HEK293 (cell line): Measurements from ENCODE around the gene HTT-AS.

Experiments
- CTCF ChIA-PET: fragments of 350-600 bp; formaldehyde crosslinking; extraction: SDS; loops from one replicate; lab custom pipeline; 2021; ENCODE audit warnings: antibody characterized with exemption; lab: Yijun Ruan, JAX
- POLR2A ChIA-PET: fragments of 300-600 bp; formaldehyde crosslinking; extraction: SDS; loops from one replicate; lab custom pipeline; 2020; ENCODE audit warnings: antibody characterized with exemption, inconsistent platforms; lab: Yijun Ruan, JAX
- H3K27ac ChIP-seq: fragments of 200-500 bp; sonication (Bioruptor generic); 2 replicates; pipeline ENCODE4 v1.5.1; 2014; ENCODE audit warnings: low read depth, low read length, control low read depth, inconsistent platforms; ENCODE audit errors: extremely low read depth
- H3K36me3 ChIP-seq, 2 experiments: fragments of 200-500 bp in 1 of 2; sonication (Bioruptor generic) in 1 of 2; 1 replicate in 1 of 2; 2 replicates in 1 of 2; pipeline ENCODE4 v1.5.1; 2014 to 2017; ENCODE audit warnings: inconsistent platforms in 2 of 2, low read length in 2 of 2; ENCODE audit not compliant: control insufficient read depth in 2 of 2, insufficient read depth in 1 of 2
- H3K4me1 ChIP-seq: fragments of 200-500 bp; sonication (Bioruptor generic); 2 replicates; pipeline ENCODE4 v1.5.1; 2014; ENCODE audit warnings: mild to moderate bottlenecking, low read length, inconsistent platforms; ENCODE audit not compliant: control insufficient read depth, insufficient read depth
- H3K4me3 ChIP-seq: 2 replicates; pipeline ENCODE4 v1.5.1; 2011; ENCODE audit warnings: low read depth, mild to moderate bottlenecking, control low read depth, low read length, moderate library complexity
- H3K9me3 ChIP-seq: fragments of 200-500 bp; sonication (Bioruptor generic); 2 replicates; pipeline ENCODE4 v1.5.1; 2014; ENCODE audit warnings: low read depth, low read length, inconsistent platforms; ENCODE audit not compliant: control insufficient read depth, insufficient read depth
- BCL6B ChIP-seq: fragments of 450-650 bp; formaldehyde crosslinking; IDR thresholded peaks from 2 replicates; pipeline ENCODE4 v1.5.1; 2017; ENCODE audit warnings: missing biosample characterization, missing genetic modification characterization
- ELK4 ChIP-seq: IDR thresholded peaks from 2 replicates; pipeline ENCODE4 v1.6.1; 2011; ENCODE audit warnings: mild to moderate bottlenecking, low read depth, low read length, borderline replicate concordance
- GLI4 ChIP-seq: fragments of 450-650 bp; formaldehyde crosslinking; IDR thresholded peaks from 2 replicates; pipeline ENCODE4 v1.5.1; 2016; ENCODE audit warnings: missing biosample characterization, missing genetic modification characterization
- HOXC10 ChIP-seq: sonication (generic); formaldehyde crosslinking; IDR thresholded peaks from 2 replicates; pipeline ENCODE4 v1.8.1; 2023; ENCODE audit warnings: mild to moderate bottlenecking, missing genetic modification reagents
- PRDM10 ChIP-seq: fragments of 450-650 bp; formaldehyde crosslinking; IDR thresholded peaks from 2 replicates; pipeline ENCODE4 v1.5.1; 2016; ENCODE audit warnings: missing biosample characterization, missing genetic modification characterization
- ZFP3 ChIP-seq: fragments of 450-650 bp; formaldehyde crosslinking; IDR thresholded peaks from 2 replicates; pipeline ENCODE4 v1.5.1; 2016; ENCODE audit warnings: low read depth, missing biosample characterization, missing genetic modification characterization
- ZFP41 ChIP-seq: fragments of 450-650 bp; formaldehyde crosslinking; IDR thresholded peaks from 2 replicates; pipeline ENCODE4 v1.5.1; 2016; ENCODE audit warnings: missing biosample characterization, missing genetic modification characterization, borderline replicate concordance
- ZNF146 ChIP-seq: fragments of 450-650 bp; formaldehyde crosslinking; IDR thresholded peaks from 2 replicates; pipeline ENCODE4 v1.5.1; 2016; ENCODE audit warnings: missing biosample characterization, missing genetic modification characterization
- ZNF148 ChIP-seq: fragments of 450-650 bp; formaldehyde crosslinking; IDR thresholded peaks from 2 replicates; pipeline ENCODE4 v1.5.0; 2017; ENCODE audit warnings: missing biosample characterization, missing genetic modification characterization, borderline replicate concordance
- ZNF214 ChIP-seq: fragments of 450-650 bp; formaldehyde crosslinking; IDR thresholded peaks from 2 replicates; pipeline ENCODE4 v1.5.1; 2017; ENCODE audit warnings: missing biosample characterization, mild to moderate bottlenecking, missing genetic modification characterization, borderline replicate concordance
- ZNF391 ChIP-seq: fragments of 450-650 bp; formaldehyde crosslinking; IDR thresholded peaks from 2 replicates; pipeline ENCODE4 v1.5.1; 2016; ENCODE audit warnings: low read depth, missing biosample characterization, missing genetic modification characterization, borderline replicate concordance
- ZNF48 ChIP-seq: fragments of 450-650 bp; formaldehyde crosslinking; IDR thresholded peaks from 2 replicates; pipeline ENCODE4 v1.5.1; 2016; ENCODE audit warnings: missing biosample characterization, missing genetic modification characterization
- ZNF501 ChIP-seq: fragments of 450-650 bp; formaldehyde crosslinking; IDR thresholded peaks from 2 replicates; pipeline ENCODE4 v1.5.1; 2016; ENCODE audit warnings: missing biosample characterization, missing genetic modification characterization
- ZNF514 ChIP-seq: fragments of 450-650 bp; formaldehyde crosslinking; IDR thresholded peaks from 2 replicates; pipeline ENCODE4 v1.5.1; 2016; ENCODE audit warnings: missing biosample characterization, missing genetic modification characterization
- ZNF623 ChIP-seq: fragments of 450-650 bp; formaldehyde crosslinking; IDR thresholded peaks from 2 replicates; pipeline ENCODE4 v1.5.1; 2016; ENCODE audit warnings: missing biosample characterization, missing genetic modification characterization
- ZNF639 ChIP-seq: fragments of 450-650 bp; formaldehyde crosslinking; IDR thresholded peaks from 2 replicates; pipeline ENCODE4 v1.5.1; 2016; ENCODE audit warnings: missing biosample characterization, missing genetic modification characterization
- ZNF707 ChIP-seq: fragments of 450-650 bp; formaldehyde crosslinking; IDR thresholded peaks from 2 replicates; pipeline ENCODE4 v1.5.1; 2016; ENCODE audit warnings: missing biosample characterization, missing genetic modification characterization
- TF ChIP-seq, protein P1 (sequence below): fragments of 450-650 bp; formaldehyde crosslinking; IDR thresholded peaks from 2 replicates; pipeline ENCODE4 v1.5.1; 2016; ENCODE audit warnings: missing biosample characterization, missing genetic modification characterization, borderline replicate concordance
- TF ChIP-seq, protein P2 (sequence below): fragments of 450-650 bp; formaldehyde crosslinking; IDR thresholded peaks from 2 replicates; pipeline ENCODE4 v1.5.1; 2016; ENCODE audit warnings: missing biosample characterization, missing genetic modification characterization

Gene HTT-AS

DNA sequence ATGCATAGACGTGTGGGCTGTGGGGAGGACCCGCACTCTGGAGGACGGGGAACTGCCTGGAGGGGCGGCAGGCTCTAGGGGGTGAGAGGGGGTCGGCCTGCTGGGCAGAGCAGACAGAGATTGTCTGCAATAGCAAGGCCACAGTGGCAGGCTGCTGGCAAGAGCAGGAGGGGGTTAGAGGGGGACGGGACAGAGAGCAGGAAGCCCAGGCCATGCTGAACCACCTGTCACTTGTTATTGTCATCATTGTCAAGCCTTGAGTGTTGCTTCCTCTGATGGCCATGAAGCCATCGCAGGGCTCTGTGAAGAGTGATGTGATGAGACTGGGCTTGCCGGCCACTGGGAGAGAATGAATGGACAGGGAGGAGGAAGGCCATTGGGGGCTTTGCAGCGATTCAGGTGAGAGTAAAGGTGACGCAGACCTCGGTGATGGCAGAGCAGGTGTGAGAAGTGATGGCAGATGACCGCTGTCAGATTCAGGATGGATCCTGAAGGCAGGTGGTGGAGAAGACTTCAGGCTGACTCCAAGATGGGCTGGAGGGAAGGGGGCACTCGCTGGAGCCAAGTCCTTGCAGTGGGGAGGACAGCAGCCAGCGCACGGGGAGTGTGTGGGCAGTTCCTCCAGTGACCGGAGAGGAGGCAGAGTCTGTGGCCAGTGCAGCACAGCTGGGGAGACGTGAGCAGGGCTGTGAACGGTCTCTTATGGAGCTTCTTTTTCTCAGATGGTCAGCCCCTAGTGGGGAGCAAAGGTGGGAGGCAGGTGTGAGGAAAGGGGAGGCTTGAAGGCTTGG, 43.6 kb downstream of the HTT-AS start (continued):
- TF ChIP-seq PRDM10 (tag by site-specific recombination) (no peak), ZFP3 (no peak), HOXC10 (no peak)

GRCh38 chr4:3029464-3029863, 44.9 kb downstream of the HTT-AS start:
- Histone ChIP-seq H3K4me1 (no peaks in the 10 kb centered on the region), H3K4me3 (no peak overlapping the region), H3K27ac (no peak overlapping the region), H3K9me3 (no peaks in the 10 kb centered on the region), H3K36me3 (no peaks in the 10 kb centered on the region)
- ChIA-PET POLR2A (no interaction called here), CTCF (interaction anchor here (0.7 kb wide), 1 partner anchor 52 kb away, joined by 4 read pairs; no protein-coding TSS in a partner anchor)
- TF ChIP-seq ZNF391 (no peak), ZNF623 (tag by site-specific recombination) (no peak), ZNF639 (tag by site-specific recombination) (no peak), ZNF148 (no peak), ZNF214 (no peak), ZNF514 (no peak), ELK4 (no peak), ZNF501 (tag by site-specific recombination) (no peak), ZNF707 (tag by site-specific recombination) (no peak), ZNF146 (tag by site-specific recombination) (no peak), ZNF48 (tag by site-specific recombination) (no peak), BCL6B (no peak), ZFP41 (no peak), GLI4 (no peak)
- TF ChIP-seq, protein P1, sequence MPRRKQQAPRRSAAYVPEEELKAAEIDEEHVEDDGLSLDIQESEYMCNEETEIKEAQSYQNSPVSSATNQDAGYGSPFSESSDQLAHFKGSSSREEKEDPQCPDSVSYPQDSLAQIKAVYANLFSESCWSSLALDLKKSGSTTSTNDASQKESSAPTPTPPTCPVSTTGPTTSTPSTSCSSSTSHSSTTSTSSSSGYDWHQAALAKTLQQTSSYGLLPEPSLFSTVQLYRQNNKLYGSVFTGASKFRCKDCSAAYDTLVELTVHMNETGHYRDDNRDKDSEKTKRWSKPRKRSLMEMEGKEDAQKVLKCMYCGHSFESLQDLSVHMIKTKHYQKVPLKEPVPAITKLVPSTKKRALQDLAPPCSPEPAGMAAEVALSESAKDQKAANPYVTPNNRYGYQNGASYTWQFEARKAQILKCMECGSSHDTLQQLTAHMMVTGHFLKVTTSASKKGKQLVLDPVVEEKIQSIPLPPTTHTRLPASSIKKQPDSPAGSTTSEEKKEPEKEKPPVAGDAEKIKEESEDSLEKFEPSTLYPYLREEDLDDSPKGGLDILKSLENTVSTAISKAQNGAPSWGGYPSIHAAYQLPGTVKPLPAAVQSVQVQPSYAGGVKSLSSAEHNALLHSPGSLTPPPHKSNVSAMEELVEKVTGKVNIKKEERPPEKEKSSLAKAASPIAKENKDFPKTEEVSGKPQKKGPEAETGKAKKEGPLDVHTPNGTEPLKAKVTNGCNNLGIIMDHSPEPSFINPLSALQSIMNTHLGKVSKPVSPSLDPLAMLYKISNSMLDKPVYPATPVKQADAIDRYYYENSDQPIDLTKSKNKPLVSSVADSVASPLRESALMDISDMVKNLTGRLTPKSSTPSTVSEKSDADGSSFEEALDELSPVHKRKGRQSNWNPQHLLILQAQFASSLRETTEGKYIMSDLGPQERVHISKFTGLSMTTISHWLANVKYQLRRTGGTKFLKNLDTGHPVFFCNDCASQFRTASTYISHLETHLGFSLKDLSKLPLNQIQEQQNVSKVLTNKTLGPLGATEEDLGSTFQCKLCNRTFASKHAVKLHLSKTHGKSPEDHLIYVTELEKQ (tag by site-specific recombination), result no peak
- TF ChIP-seq, protein P2, sequence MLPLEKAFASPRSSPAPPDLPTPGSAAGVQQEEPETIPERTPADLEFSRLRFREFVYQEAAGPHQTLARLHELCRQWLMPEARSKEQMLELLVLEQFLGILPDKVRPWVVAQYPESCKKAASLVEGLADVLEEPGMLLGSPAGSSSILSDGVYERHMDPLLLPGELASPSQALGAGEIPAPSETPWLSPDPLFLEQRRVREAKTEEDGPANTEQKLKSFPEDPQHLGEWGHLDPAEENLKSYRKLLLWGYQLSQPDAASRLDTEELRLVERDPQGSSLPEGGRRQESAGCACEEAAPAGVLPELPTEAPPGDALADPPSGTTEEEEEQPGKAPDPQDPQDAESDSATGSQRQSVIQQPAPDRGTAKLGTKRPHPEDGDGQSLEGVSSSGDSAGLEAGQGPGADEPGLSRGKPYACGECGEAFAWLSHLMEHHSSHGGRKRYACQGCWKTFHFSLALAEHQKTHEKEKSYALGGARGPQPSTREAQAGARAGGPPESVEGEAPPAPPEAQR (tag by site-specific recombination), result no peak
